GM10847 (cell line): ENCODE results near the gene FAM120AOS.

ENCODE experiments used
- POLR2A ChIP-seq: IDR thresholded peaks from 2 replicates; pipeline ENCODE4 v1.6.1; 2011; ENCODE audit not compliant: insufficient read length; ENCODE audit errors: extremely low read depth

The FAM120AOS gene

DNA sequence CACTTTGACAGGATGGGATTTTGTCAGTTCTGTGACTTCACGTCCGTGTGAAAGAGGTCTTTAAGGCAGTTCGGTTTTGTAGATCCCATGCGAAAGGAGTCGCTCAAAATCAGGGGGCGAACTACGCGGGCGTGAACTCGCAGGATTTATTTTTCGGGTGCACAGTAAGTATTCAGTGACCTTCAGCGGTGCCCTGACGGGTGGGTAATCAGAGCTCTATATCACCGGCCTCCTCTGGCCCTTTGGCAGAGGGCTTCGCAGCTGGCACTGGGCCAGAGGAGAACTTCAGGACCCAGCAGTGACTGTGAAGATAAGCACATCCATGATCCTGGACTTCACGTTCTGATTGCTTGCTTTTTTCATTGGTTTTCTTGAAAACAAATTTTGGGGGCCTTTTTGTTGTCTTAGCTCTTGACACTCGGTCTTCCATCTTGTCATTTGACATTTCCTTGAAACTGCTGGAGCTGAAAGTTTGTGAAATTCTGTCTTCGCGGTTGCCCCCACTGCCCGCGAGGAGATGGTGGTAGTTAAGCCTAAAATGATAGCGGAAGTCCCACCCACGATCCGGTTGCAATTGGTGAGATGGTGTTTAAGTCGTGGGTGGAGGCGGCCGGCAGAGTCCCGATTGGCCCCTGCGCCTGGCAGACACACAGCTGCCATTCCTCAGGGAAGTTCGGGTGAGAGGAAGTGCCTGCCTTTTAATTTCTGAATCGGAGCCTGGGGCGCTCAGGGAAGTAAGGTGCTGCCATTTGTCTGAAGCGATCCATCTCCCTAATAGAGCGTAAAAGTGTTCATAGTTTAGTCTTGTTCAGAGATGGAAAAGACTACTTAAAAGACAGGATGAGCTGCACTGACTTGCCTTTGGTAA, at the start of gene FAM120AOS:
TSS of gene FAM120AOS (minus strand) at position 535 of the 868 bp plus-strand sequence. CDS start 872 bp downstream, outside the sequence.
- peak; percentile 32 for TF ChIP-seq POLR2A

DNA sequence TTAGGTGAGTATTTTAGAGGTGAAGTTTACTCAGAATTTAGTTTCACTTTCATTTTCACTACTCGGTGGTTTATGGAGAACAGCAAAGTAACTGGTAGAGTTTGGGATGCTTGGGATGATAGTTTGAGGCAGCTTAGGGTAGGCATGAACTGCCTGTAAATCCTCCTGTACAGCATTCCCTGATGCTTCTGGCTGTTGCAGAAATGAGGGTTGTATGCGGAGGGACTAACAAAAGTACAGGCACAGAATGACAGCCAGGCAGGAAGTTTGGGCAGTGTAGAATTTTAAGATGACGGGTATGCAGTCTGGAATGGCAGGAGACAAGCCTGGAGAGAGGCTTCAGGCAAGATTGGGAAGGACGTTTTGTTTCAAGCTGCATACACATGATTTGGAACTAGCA, 48.0 kb upstream of the FAM120AOS start:
- no peak for TF ChIP-seq POLR2A

DNA sequence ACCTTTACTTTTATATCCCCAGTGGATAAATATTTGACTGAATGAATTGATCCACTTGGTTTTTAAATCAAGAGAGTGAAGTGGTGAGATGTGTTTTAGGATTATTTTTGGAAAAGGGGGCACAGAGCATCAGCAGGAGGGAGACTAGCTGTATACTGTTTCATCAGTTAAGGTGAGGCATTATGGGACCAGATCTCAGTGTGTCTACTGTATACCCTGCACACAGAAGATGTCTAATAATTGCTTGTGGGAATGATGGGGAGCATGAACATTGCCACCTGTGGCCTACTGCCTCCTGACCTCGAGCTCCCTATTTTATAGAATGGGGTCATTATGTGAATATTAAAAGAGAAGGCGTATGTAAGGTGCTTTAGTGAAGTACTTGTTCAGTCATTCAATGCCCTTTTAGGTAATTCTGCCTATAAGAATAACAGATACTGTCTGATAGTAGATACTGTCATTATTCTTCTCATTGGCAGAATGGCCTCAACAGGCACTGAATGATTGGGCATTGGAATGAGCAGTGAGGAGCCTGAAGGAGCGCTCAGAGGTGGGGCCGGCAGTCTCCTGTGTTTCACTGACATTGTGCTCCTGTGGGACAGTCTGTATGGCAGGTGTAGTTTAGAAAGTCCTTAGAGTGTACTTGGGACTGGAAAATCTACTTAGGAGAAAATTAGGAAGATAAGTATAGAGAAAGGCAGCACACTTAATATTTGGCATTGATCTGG, 47.4 kb upstream of the FAM120AOS start:
- no peak for TF ChIP-seq POLR2A

DNA sequence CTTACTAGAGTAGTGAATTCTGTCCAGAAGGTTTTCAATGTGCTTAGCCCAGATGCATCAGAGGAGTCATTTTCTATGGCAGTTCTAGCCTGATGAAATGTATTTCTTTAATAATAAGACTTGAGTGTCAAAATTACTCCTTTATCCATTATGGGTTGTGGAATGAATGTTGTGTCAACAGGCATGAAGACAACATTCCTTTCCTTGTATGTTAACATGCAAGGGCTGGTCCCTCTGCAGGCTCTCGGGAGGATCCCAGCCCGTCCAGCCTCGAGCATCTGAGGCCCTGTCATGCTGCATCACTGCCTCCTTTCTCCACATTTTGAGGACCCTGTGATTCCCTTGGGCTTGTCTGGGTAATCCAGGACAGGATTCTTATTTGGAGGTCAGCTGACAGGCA, 42.9 kb upstream of the FAM120AOS start:
- no peak for TF ChIP-seq POLR2A

DNA sequence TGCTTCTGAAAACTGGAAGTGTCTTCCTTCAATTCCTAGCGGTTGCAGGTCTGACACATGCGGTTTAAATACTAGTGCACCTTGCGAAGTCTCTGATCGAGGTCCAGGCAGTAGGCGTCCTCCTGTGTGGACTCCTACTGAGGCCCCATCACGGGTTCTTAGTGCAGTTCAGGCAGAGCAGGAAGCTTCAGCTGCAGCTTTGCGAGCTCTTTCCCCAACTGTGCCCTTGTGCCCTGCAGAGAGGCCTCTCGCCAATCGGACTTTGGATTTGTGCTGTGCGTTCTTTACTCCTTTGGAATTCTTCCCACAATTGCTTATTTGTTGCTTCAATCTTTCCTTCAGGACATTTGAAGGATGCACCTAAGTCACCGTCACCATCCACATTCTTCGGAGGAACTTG, 40.6 kb upstream of the FAM120AOS start:
- no peak for TF ChIP-seq POLR2A

DNA sequence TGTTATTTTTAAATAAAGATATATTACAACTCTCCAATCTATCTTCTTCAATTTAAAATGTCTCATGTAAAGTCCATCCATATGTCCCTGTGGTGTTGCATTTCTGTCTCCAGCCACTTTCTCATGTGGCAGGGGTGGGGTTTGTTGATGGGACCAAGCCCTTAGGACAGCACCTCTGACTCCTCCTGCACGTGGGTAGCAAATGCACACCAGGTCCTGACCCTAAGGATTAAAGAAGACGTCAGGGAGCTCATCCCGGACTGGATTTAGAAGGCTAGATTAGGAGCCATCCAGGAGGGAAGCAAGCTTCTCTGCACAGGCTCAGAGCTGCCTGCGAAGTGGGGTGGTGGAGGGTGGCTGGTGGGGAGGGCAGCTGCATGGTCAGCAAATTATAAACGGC, 38.9 kb upstream of the FAM120AOS start:
- TF ChIP-seq POLR2A: no peak

DNA sequence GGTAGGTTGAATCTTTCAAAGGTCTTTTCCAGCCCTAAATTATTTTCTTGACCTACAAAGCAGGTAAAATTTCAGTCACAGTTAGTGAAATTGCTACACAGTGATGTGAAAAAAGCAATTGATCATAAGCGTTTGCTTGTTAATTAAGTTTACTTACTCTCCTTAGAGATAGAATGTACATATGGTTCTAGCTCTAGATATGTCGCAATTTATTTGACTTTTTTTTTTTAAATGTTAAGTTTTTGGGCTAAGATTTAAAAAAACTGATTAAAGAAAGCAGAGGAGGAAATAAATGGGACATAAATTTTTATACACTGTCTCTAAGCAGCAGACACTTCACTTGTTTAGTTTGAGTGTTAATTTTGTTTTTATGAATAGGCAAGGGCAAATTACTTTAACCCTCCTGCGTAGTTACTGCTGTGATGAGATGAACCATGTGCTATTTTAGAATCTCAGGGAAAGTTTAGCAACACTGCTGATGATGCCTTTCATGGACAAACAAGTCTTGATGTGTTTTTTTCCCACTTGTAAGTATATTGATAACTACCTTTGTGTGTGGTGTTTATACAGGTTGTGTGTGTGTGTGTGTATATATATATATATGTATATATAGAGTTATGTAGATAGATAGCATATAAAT, 38.3 kb upstream of the FAM120AOS start:
- no peak for TF ChIP-seq POLR2A

DNA sequence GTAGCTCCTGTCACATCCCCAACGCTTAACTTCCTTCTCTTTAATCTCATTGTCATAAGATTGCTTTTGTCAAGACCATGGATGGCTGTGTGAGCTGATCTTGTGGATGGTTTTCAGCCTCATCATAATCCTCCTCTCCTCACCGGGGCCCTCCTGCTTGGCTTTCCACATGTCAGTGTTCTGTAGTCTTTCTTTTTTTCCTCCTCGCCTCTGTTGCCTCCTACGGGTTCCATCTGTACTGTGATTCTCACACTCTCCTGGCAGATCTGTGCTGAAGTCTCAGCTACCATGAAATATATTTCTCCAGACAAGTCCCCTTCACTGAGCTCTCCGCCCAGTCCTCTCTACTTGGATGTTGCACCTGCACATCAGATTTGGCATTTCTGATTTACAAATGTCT, 34.9 kb upstream of the FAM120AOS start:
- TF ChIP-seq POLR2A: no peak

DNA sequence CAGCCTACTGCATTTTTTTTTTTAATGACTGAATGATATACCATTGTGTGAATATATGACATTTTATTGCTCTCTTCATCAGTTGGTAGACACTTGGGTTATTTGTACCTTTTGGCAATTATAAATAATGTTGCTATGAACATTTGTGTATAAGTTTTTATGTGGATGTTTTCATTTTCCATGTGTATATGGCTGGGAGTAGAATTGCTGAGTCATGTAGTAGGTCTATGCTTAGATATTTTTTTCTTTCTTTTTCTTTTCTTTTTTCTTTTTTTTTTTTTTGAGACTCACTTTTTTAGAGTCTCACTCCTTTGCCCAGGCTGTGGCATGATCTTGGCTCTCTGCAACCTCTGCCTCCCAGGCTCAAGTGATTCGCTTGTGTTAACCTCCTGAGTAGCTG, 32.9 kb upstream of the FAM120AOS start:
- TF ChIP-seq POLR2A: no peak

DNA sequence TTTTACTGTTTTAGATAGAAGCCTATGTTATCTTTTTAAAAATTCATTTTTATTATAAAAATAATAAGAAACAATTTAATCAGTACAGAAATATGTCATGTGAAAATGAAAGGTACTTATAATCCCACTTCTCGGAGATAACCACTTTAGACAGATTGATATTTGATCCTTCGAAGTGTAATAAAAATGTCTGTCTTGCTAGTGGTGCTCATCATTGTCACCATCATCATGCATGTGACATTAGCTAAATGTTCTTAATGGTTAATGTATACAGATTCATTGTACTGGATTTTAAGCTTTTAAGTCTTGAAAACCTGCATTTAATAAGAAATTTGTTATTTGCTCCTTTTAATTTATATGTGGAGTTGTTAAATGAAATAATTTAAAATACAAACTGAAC, 30.1 kb upstream of the FAM120AOS start:
- TF ChIP-seq POLR2A: no peak

DNA sequence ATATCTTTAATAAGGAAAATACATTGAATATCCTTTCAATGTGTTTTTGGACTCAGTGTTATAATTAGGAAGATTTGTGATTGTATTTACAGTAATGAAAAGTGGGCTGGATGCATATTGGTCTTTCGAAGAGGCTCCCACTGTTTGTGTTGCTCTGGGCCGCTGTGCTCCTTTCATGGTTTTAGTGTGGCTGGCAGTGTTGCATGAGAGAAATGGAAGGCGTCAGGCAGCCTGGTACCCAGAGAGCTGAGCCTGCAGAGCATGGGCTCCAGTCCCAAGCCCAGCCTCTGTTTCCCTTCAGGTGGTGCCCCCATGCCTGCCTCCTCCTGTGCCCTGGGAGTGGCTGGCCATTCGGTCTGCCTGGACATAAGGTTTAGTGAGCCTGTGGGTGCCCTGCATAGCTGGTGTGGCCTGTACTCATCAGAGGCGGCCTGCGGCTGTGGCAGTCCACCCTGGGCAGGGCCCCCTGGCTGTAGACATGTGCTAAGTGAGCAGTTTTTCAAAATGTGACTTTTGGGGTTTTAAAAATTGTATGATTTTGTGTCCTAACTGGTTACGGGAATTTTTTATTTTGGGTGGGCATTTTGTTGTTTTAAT, 27.4 kb upstream of the FAM120AOS start:
- TF ChIP-seq POLR2A: no peak

DNA sequence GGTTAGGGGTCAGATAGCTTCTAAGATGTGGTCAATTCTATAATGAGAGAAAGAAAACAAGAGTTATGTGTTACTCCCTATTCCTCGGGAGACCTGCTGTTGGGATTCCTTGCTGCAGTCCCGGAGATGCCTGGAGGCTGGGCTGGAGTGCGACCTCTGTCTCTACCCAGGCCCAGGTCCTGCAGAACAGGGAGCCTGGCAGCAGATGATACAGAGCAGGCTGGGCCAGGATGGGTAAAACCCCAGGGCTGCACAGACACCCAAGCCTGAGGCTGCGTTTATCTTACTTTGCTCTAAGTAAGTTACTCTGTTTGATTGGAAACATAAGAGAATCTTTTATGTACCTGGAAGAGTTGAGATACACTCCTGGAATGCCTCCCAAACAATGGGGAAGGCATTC, 26.9 kb upstream of the FAM120AOS start:
- no peak for TF ChIP-seq POLR2A

DNA sequence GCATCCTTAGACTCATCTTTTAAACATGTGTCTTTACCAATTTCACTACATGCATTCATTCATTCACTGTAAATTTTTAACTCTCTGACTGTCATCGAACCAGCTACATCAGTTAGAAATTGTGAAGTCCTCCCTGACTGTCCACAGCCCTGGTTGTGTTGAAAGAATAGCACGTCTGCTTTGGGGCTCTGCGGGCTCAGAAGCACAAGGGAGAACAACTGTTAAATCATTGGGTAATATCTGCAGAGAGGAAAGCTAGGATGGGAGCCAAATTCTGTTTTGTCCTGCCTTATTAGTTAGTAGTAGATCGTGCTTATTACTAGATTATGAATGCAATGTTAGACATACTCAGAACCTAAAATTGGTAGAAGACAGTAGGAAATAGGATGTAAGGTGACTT, 26.3 kb upstream of the FAM120AOS start:
- no peak for TF ChIP-seq POLR2A

DNA sequence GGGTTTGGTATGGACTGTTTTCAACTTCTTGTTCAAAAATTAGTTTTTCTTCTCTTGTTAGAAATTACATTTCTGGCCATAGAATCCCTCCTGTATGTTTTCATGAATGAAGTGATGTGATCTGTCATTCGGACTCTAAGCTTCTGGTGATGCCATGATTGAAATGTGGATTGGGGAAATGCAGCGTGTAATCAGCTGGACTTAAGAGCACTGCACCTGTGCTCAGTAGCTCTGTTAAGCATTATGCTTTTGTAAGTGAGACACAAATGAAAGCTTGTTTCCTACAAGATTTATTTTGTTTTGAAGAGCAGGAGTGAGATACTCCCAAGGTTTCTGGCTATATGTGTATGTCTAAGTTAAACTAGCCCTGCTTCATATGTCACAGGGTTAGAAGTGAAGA, 24.0 kb upstream of the FAM120AOS start:
- no peak for TF ChIP-seq POLR2A

DNA sequence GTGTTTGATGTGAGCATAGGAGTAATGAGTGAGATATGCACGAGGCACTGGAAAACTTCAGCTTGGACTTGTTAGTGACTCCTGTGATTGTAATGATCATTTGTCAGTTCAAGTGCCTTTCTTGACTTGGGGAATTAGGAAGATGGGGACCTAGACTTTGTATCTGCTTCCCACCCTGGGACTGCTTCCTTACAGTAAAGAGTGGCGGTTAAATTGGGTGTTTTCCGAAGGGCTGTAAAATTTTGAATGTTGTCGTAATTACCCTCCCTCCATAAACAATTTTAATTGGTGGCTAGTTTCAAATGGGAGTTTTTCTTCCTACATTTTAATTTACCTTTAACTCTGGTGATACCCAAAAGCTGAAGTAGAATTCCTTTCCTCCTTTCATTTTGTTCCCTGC, 23.5 kb upstream of the FAM120AOS start:
- TF ChIP-seq POLR2A: no peak

DNA sequence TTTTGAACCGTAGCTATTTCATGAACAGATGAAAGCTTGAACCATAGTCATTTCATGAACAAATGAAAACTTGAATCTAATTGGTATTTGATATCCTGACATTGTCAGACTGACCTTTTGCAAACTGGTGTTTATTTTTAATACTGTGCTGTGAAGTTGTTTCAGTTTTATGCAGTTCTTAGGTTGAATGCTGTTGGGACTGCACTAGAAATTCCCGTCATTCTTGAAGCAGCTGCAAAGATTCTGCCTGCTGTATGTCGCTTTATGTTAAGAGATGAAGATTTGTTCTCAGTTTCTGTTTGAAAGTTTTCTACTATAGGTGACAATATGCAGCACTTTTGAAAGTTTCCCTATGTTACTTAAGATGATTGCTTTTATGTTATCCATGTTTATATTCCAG, 22.5 kb upstream of the FAM120AOS start:
- no peak for TF ChIP-seq POLR2A

DNA sequence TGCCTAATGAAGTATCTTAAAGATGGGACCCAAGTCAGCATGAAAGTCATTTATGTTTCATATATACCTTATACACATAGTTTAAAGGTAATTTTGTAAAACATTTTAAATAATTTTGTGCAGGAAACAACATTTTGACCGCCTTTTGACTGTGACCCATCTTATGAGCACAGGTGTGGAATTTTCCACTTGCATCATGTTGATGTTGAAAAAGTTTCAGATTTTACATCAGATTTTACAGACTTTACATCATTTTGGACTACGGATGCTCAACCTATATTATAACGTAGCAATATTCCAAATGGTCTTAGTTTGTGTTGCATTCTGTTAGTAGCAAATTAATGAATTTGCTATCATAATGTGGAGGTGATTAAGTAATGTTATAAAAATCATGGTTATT, 21.7 kb upstream of the FAM120AOS start:
- no peak for TF ChIP-seq POLR2A
